Measurements from ENCODE around the gene CCDC89. TPM values are rescaled to one million over a fixed set of nuclear protein-coding genes. Genes with fewer than 3 reads are reported as not detected.

The CCDC89 gene
- total and polyA plus RNA-seq, 4 donors: 1.1 to 1.9 (median 1.6) TPM

GRCh38 chr11:85718126-85718943, 32.3 kb upstream of the CCDC89 start:
- no peaks in the 10 kb centered on the region for H3K9me3 ChIP-seq (ENCODE audit: control insufficient read depth, low read length)
- H3K4me1 ChIP-seq (ENCODE audit: control insufficient read depth in 1 of 2, insufficient read depth in 2 of 2, low read length in 2 of 2): peaks cover 0 to 3% of the 10 kb centered on the region in 2 donors
- H3K27ac ChIP-seq (ENCODE audit: low read depth in 1 of 2, low read length in 2 of 2): peak overlapping the region in 1 of 2 donors; percentile 57
- whole genome bisulfite sequencing, 2 donors: 8 to 14% methylated on average over 7 of the region's 7 CpGs
- H3K4me3 ChIP-seq (ENCODE audit: low read length in 2 of 2): peak overlapping the region in 1 of 2 donors; percentile 3
- H3K36me3 ChIP-seq (ENCODE audit: control insufficient read depth in 1 of 2, insufficient read depth in 2 of 2, low read length in 1 of 2): no peaks in the 10 kb centered on the region
- intact Hi-C loops (cut with DNase I): loop anchor here in 1 of 2 donors (10.0 kb wide), 1 partner anchor 106 kb away; no protein-coding TSS in a partner anchor
- DNase-seq (no peak), ATAC-seq (ENCODE audit: low FRiP score) (no peak)
- no peaks in the 10 kb centered on the region for H3K27me3 ChIP-seq (ENCODE audit: control insufficient read depth in 1 of 2, insufficient read depth in 2 of 2, low read length in 1 of 2)

- 88 to 90% methylated on average over 2 of the region's 2 CpGs for WGBS, 2 donors
- Histone ChIP-seq H3K4me1 (ENCODE audit: control insufficient read depth in 1 of 2, insufficient read depth in 2 of 2, low read length in 2 of 2) (peaks cover 0 to 3% of the 10 kb centered on the region in 2 donors), H3K27me3 (ENCODE audit: control insufficient read depth in 1 of 2, insufficient read depth in 2 of 2, low read length in 1 of 2) (no peaks in the 10 kb centered on the region), H3K4me3 (ENCODE audit: low read length in 2 of 2) (no peak overlapping the region), H3K9me3 (ENCODE audit: control insufficient read depth, low read length) (no peaks in the 10 kb centered on the region), H3K27ac (ENCODE audit: low read depth in 1 of 2, low read length in 2 of 2) (no peak overlapping the region), H3K36me3 (ENCODE audit: control insufficient read depth in 1 of 2, insufficient read depth in 2 of 2, low read length in 1 of 2) (no peaks in the 10 kb centered on the region)
- ATAC-seq (ENCODE audit: low FRiP score) (no peak), DNase-seq (no peak)
- intact Hi-C loops (cut with DNase I): loop anchor here in 1 of 2 donors (10.0 kb wide), 1 partner anchor 107 kb away; no protein-coding TSS in a partner anchor
Observed at GRCh38 chr11:85717429-85717828, 31.4 kb upstream of the CCDC89 start.

- H3K4me3 ChIP-seq (ENCODE audit: low read length in 2 of 2): no peak overlapping the region
- H3K4me1 ChIP-seq (ENCODE audit: control insufficient read depth in 1 of 2, insufficient read depth in 2 of 2, low read length in 2 of 2): no peaks in the 10 kb centered on the region
- no peaks in the 10 kb centered on the region for H3K27me3 ChIP-seq (ENCODE audit: control insufficient read depth in 1 of 2, insufficient read depth in 2 of 2, low read length in 1 of 2)
- H3K27ac ChIP-seq (ENCODE audit: low read depth in 1 of 2, low read length in 2 of 2): no peak overlapping the region
- intact Hi-C loops (cut with DNase I): loop anchor here in 1 of 2 donors (10.0 kb wide), 1 partner anchor 112 kb away; no protein-coding TSS in a partner anchor
- H3K36me3 ChIP-seq (ENCODE audit: control insufficient read depth in 1 of 2, insufficient read depth in 2 of 2, low read length in 1 of 2): no peaks in the 10 kb centered on the region
- WGBS, 2 donors: 77 to 78% methylated on average over 3 of the region's 3 CpGs
- no peak for ATAC-seq (ENCODE audit: low FRiP score)
- DNase-seq: no peak
- H3K9me3 ChIP-seq (ENCODE audit: control insufficient read depth, low read length): no peaks in the 10 kb centered on the region
Observed at GRCh38 chr11:85712953-85713352, 27.0 kb upstream of the CCDC89 start.

- no peak overlapping the region for H3K27ac ChIP-seq (ENCODE audit: low read depth in 1 of 2, low read length in 2 of 2)
- 65 to 70% methylated on average over 5 of the region's 5 CpGs for WGBS, 2 donors
- no peak overlapping the region for H3K4me3 ChIP-seq (ENCODE audit: low read length in 2 of 2)
- H3K9me3 ChIP-seq (ENCODE audit: control insufficient read depth, low read length): no peaks in the 10 kb centered on the region
- no peaks in the 10 kb centered on the region for H3K4me1 ChIP-seq (ENCODE audit: control insufficient read depth in 1 of 2, insufficient read depth in 2 of 2, low read length in 2 of 2)
- no peaks in the 10 kb centered on the region for H3K27me3 ChIP-seq (ENCODE audit: control insufficient read depth in 1 of 2, insufficient read depth in 2 of 2, low read length in 1 of 2)
- DNase-seq (no peak), ATAC-seq (ENCODE audit: low FRiP score) (no peak)
- no peaks in the 10 kb centered on the region for H3K36me3 ChIP-seq (ENCODE audit: control insufficient read depth in 1 of 2, insufficient read depth in 2 of 2, low read length in 1 of 2)
- intact Hi-C loops (cut with DNase I): loop anchor here in 1 of 2 donors (10.0 kb wide), 1 partner anchor 114 kb away; no protein-coding TSS in a partner anchor
Observed at GRCh38 chr11:85710917-85711316, 24.9 kb upstream of the CCDC89 start.

DNA sequence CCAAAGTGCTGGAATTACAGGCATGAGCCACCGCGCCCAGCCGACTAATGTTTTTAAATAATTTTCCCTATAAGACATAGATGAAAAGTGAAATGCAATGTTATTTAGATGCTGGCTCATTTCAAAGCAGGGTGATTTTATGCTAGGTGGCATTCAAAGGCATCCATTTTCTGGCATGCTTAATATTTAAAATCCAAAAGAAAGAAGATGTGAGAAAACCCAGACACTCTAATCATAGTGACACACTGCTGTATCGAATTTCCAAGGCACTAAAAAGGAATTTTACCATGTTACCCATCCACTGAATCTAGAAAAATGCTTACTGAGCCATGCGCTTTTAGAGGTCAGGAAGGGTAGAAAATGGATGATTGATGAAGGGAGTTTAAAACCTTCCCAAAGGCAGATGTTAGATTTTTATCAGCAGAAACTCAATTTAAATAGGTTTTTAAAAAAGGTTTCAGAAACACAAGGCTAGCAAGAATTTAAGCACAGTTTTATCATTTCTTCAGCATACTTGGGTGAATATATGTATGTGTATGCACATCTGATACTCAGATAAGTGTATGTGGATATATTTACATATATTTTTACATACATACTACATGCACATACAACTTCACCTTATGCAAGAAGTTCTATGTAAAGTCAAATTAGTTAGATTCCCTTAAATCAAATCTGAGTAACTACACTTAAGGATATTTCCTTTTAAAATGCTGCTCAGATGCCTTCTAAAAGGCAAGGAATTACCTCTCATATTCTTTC, 24.1 kb upstream of the CCDC89 start:
- H3K36me3 ChIP-seq (ENCODE audit: control insufficient read depth in 1 of 2, insufficient read depth in 2 of 2, low read length in 1 of 2): no peaks in the 10 kb centered on the region
- no peak for ATAC-seq (ENCODE audit: low FRiP score)
- 84 to 85% methylated on average over 5 of the region's 5 CpGs for WGBS, 2 donors
- H3K4me1 ChIP-seq (ENCODE audit: control insufficient read depth in 1 of 2, insufficient read depth in 2 of 2, low read length in 2 of 2): no peaks in the 10 kb centered on the region
- no peak overlapping the region for H3K27ac ChIP-seq (ENCODE audit: low read depth in 1 of 2, low read length in 2 of 2)
- H3K4me3 ChIP-seq (ENCODE audit: low read length in 2 of 2): no peak overlapping the region
- H3K9me3 ChIP-seq (ENCODE audit: control insufficient read depth, low read length): no peaks in the 10 kb centered on the region
- no peak for DNase-seq
- H3K27me3 ChIP-seq (ENCODE audit: control insufficient read depth in 1 of 2, insufficient read depth in 2 of 2, low read length in 1 of 2): no peaks in the 10 kb centered on the region
- intact Hi-C loops (cut with DNase I): loop anchor here (10.0 kb wide), 1 partner anchor 115 kb away; no protein-coding TSS in a partner anchor

- no peak overlapping the region for H3K27ac ChIP-seq (ENCODE audit: low read depth in 1 of 2, low read length in 2 of 2)
- no peaks in the 10 kb centered on the region for H3K36me3 ChIP-seq (ENCODE audit: control insufficient read depth in 1 of 2, insufficient read depth in 2 of 2, low read length in 1 of 2)
- ATAC-seq (ENCODE audit: low FRiP score) (peak; percentile 41), DNase-seq (no peak)
- H3K4me3 ChIP-seq (ENCODE audit: low read length in 2 of 2): no peak overlapping the region
- intact Hi-C loops (cut with DNase I): loop anchor here in 1 of 2 donors (10.0 kb wide), 1 partner anchor 119 kb away; no protein-coding TSS in a partner anchor
- H3K4me1 ChIP-seq (ENCODE audit: control insufficient read depth in 1 of 2, insufficient read depth in 2 of 2, low read length in 2 of 2): no peaks in the 10 kb centered on the region
- H3K9me3 ChIP-seq (ENCODE audit: control insufficient read depth, low read length): no peaks in the 10 kb centered on the region
- H3K27me3 ChIP-seq (ENCODE audit: control insufficient read depth in 1 of 2, insufficient read depth in 2 of 2, low read length in 1 of 2): no peaks in the 10 kb centered on the region
Observed at GRCh38 chr11:85705800-85706199, 19.8 kb upstream of the CCDC89 start.

DNA sequence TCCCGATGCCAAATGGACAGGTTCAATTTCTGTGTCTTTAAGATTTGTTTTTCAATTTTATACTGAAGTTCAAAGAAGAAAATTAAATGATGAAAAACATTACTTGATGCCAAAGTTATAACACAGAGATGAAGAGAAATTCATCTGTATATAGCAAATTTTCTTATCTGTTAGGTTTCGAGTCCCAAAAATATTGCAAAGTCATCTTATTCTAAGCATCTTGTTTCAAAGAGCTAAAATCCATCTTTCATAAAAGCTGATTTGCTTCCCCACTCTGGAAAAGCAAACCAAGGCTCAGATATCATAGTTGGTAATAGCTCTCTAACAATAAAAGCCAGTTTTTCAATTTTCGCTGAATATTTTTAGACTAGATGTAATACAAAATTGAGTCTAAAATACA, 19.0 kb upstream of the CCDC89 start:
- ATAC-seq (ENCODE audit: low FRiP score): no peak
- H3K27me3 ChIP-seq (ENCODE audit: control insufficient read depth in 1 of 2, insufficient read depth in 2 of 2, low read length in 1 of 2): no peaks in the 10 kb centered on the region

DNA sequence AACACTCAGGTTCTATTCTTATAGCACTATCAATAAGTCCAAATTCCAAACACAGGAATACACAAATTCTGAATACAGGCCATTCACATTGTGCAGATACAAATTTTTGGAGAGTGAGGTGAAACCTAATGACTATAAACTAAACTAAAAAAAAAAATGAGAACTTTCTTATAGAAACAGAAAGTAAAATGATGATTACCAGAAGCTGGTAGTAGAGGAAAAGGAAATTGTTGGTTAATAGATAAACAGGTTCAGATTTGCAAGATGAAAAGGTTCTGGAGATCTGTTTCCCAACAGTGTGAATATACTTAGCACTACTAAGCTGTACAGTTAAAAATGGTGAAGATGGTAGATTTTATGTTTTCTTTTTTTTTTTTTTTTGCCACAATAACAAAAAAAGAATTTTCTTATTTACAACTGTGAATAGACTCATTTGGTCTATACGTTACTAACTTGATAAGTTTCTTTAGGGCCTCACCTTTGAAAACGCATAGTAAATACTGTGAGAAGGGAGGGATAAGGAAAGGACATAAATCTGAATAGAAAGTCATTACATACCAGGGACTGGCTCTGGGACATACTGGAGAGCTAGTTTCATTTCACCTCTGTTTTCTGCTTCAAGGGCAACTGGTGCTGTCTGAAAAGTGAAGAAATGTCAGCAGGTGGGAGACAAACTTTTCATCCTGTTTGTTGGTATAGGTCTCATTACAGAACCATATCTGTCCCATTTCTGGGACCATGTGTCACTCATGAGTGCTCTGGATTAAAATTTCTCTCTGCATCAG, 14.2 kb upstream of the CCDC89 start:
- ATAC-seq (ENCODE audit: low FRiP score): no peak
- Histone ChIP-seq H3K36me3 (ENCODE audit: control insufficient read depth in 1 of 2, insufficient read depth in 2 of 2, low read length in 1 of 2) (no peaks in the 10 kb centered on the region), H3K4me1 (ENCODE audit: control insufficient read depth in 1 of 2, insufficient read depth in 2 of 2, low read length in 2 of 2) (no peaks in the 10 kb centered on the region), H3K4me3 (ENCODE audit: low read length in 2 of 2) (no peak overlapping the region), H3K27ac (ENCODE audit: low read depth in 1 of 2, low read length in 2 of 2) (no peak overlapping the region), H3K9me3 (ENCODE audit: control insufficient read depth, low read length) (no peaks in the 10 kb centered on the region), H3K27me3 (ENCODE audit: control insufficient read depth in 1 of 2, insufficient read depth in 2 of 2, low read length in 1 of 2) (no peaks in the 10 kb centered on the region)
- DNase-seq: no peak
- WGBS, 2 donors: 82 to 92% methylated on average over 2 of the region's 2 CpGs
- intact Hi-C loops (cut with DNase I): loop anchor here in 1 of 2 donors (10.0 kb wide), 1 partner anchor 125 kb away; no protein-coding TSS in a partner anchor

More for the DNA sequence above, 19.0 kb upstream of the CCDC89 start:
- no peak for DNase-seq
- no peaks in the 10 kb centered on the region for H3K4me1 ChIP-seq (ENCODE audit: control insufficient read depth in 1 of 2, insufficient read depth in 2 of 2, low read length in 2 of 2)
- no peak overlapping the region for H3K4me3 ChIP-seq (ENCODE audit: low read length in 2 of 2)
- no peak overlapping the region for H3K27ac ChIP-seq (ENCODE audit: low read depth in 1 of 2, low read length in 2 of 2)
- intact Hi-C loops (cut with DNase I): loop anchor here in 1 of 2 donors (10.0 kb wide), 1 partner anchor 120 kb away; no protein-coding TSS in a partner anchor
- H3K9me3 ChIP-seq (ENCODE audit: control insufficient read depth, low read length): no peaks in the 10 kb centered on the region
- H3K36me3 ChIP-seq (ENCODE audit: control insufficient read depth in 1 of 2, insufficient read depth in 2 of 2, low read length in 1 of 2): no peaks in the 10 kb centered on the region
- 97% methylated on average over 3 of the region's 3 CpGs for WGBS, 2 donors
